GM12875 (cell line): ENCODE measurements around the gene FMN1.

ENCODE experiments used
- H3K4me3 ChIP-seq: one replicate; pipeline ENCODE4 v1.5.1; 2011; ENCODE audit warnings: low read depth, low read length, control low read depth
- TF ChIP-seq, protein P1 (sequence below): IDR thresholded peaks from 2 replicates; pipeline ENCODE4 v1.5.1; 2011; ENCODE audit warnings: low read depth, mild to moderate bottlenecking, control low read depth, inconsistent platforms, low read length, moderate library complexity, borderline replicate concordance; ENCODE audit not compliant: insufficient read depth

FMN1 gene

DNA sequence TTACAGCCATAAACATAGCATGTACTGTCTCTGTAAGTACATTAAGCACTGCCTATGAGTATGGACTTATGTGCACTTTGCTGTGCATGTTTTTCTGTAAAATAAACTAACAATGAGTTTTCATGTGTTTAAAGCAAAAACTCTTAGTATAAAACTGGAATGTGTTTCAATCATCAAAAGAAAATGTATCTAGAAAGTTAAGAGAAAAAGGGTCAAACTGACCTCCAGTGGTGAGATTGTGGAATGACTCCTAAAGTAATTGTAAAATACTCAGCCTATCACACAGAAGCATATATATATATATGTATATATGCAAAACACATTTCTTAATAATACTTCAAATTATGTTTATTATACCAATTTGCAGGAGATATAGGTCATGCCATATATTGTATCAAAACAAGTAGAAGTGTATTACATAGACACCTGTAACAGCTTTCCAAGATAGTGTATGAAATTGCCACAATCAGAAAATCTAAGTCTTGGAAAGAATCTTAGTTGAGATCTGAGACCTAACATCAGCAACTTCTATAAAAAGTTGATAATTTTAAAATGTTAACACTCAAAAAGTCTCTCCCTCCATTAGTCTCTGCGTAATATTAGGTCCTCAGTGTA is 199.6 kb downstream of the FMN1 start:
- TF ChIP-seq, protein P1, sequence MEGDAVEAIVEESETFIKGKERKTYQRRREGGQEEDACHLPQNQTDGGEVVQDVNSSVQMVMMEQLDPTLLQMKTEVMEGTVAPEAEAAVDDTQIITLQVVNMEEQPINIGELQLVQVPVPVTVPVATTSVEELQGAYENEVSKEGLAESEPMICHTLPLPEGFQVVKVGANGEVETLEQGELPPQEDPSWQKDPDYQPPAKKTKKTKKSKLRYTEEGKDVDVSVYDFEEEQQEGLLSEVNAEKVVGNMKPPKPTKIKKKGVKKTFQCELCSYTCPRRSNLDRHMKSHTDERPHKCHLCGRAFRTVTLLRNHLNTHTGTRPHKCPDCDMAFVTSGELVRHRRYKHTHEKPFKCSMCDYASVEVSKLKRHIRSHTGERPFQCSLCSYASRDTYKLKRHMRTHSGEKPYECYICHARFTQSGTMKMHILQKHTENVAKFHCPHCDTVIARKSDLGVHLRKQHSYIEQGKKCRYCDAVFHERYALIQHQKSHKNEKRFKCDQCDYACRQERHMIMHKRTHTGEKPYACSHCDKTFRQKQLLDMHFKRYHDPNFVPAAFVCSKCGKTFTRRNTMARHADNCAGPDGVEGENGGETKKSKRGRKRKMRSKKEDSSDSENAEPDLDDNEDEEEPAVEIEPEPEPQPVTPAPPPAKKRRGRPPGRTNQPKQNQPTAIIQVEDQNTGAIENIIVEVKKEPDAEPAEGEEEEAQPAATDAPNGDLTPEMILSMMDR: peak; percentile 17; the same call in 1 of the 2 replicates
- no peak overlapping the region for H3K4me3 ChIP-seq

DNA sequence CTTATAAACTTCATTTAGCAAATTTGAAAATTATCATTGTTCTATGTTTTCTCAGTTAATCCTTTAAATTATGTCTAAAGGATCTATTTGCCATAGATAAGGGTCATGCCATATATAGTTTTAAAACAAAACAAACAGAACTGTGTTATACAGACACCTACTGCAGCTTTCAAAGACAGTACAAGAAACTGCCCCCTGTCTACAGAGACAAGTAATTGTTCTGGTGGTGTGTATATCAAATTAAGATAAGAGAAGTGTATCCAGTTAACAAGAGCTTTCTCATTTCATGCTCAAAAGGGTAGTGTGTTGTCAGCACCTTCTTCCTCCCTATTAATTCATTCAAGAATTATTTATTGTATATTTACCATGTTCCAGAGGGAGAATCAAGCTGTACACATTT is 201.2 kb downstream of the FMN1 start:
- TF ChIP-seq, protein P1: no peak
- H3K4me3 ChIP-seq: no peak overlapping the region

DNA sequence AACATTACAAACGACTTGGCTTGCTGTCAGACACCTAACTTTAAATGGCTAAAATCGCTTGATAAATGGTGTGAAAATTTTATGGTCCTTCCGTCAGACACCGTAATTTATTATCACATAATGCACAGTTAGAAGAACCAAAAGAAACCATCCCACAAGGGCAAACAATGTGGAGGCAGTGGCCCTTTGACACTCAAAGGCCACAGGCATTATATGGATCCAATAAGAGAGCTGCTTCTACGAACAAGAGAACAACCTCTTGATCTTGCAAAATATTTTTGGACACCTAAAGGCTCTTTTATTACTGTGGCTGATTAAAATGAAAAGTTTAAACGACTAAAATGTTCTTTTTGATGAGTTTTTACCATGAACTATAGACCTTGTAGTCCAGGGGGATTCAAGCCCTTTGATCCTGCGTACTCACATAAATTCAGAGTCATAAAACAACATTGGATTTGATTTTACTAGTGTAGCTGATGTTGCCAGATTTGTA is 202.8 kb downstream of the FMN1 start:
- TF ChIP-seq, protein P1: no peak
- no peak overlapping the region for H3K4me3 ChIP-seq

DNA sequence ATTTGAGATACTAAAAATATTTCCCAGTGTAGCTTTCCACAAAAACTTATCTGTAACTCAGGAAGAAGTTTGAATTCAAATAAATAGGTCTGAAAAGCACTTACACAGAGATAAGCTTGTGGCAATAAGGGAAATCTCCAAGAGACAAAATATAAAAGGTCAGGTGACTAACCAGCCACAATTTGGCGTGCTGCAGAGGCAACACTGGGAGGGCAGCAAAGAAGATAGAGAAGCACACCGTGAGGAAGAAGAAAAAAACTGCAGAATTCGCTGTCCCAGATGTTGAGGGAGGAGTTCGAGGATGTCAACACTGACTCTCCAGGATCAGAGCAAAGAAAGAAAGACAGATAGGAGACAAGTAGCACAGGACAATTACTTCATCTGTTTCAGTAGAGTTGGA is 204.4 kb downstream of the FMN1 start:
- TF ChIP-seq, protein P1: no peak
- no peak overlapping the region for H3K4me3 ChIP-seq

DNA sequence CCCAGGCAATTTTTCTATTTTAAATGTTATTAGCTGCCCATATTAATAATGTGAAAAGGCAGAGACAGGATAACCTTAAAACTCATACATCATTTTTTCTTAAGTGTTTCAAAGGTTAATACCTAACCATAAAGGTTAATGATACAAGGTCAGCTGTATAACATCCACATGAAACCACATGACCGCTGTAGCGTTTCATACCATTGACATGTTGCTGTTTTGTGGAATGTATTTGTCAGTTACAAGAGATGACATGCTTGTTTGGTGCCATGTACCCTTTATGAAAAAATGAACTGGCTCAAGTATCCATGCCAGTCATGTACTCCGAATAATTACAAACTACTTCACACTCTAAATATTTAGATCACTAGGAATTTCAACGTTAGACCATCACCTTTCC is 207.4 kb downstream of the FMN1 start:
- TF ChIP-seq, protein P1: no peak

DNA sequence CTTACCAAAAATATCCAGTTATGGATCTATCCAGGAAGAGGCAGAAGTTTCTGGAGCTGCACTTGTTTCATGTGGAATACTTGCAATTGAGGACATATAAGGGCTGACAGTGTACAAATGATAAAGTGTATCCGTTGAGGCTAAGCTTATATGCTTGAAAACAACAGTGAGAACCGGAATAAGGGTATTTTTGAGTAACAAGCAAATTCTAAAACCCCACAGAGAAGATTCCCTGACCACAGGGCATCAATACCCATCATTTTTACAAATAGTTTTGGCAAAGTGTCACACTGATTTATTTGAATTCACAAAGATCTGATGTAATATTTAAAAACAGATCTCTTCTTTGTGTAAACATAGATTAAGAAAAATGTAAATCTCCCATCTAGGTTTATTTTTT is 208.4 kb downstream of the FMN1 start:
- TF ChIP-seq, protein P1: no peak

More for the DNA sequence above, 207.4 kb downstream of the FMN1 start:
- H3K4me3 ChIP-seq: no peak overlapping the region

DNA sequence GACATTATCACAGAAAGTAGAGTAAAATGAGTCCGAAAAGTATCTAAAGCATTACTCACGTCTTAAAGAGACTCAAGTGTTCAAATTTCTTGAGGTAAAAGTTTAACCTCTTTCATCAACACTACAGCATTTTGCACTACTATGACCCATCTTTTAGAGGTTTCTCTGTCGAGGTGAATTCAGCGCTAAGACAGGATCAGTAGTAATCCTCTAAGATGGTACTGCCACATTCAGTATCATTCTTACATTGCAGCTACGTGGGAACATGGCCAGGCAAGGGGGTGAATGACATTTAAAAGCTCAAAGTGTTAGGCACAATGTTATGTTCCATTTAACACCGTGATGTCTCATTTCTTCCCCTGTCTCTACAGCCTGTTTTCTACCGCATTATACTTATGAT is 210.8 kb downstream of the FMN1 start:
- TF ChIP-seq, protein P1: no peak
- H3K4me3 ChIP-seq: no peak overlapping the region

More for the DNA sequence above, 208.4 kb downstream of the FMN1 start:
- no peak overlapping the region for H3K4me3 ChIP-seq
